ENCODE results near the gene ARAP2. TPM values are rescaled to one million over a fixed set of nuclear protein-coding genes. Genes with fewer than 3 reads are reported as not detected.

Gene ARAP2
- total RNA-seq, 4 donors from 2014 or later = 12.4 to 23.4 (median 14.4) TPM

DNA sequence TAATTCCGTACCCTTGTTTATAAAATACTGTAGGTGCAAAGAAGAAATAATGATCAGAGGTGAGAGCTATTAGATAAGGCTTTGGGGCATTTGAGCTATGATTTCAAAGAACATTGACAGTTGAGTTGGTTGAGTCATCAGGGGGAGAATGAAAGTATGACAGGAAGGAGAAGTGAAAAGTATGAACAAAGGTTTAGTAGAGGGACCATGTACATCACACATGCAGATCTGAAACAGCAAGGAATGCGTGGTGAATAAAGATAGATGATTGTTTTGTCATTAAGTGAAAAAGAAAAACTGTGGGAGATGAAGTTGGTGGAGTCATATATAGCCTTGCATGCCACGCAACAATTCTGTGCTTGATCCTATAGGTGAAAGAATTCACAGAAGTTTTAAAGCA, 163.1 kb downstream of the ARAP2 start:
- TF ChIP-seq EP300 (IDR thresholded peaks at IDR 0.05) = no peak
- TF ChIP-seq POLR2AphosphoS5 (IDR thresholded peaks at IDR 0.05) = no peak
- TF ChIP-seq, protein P1, sequence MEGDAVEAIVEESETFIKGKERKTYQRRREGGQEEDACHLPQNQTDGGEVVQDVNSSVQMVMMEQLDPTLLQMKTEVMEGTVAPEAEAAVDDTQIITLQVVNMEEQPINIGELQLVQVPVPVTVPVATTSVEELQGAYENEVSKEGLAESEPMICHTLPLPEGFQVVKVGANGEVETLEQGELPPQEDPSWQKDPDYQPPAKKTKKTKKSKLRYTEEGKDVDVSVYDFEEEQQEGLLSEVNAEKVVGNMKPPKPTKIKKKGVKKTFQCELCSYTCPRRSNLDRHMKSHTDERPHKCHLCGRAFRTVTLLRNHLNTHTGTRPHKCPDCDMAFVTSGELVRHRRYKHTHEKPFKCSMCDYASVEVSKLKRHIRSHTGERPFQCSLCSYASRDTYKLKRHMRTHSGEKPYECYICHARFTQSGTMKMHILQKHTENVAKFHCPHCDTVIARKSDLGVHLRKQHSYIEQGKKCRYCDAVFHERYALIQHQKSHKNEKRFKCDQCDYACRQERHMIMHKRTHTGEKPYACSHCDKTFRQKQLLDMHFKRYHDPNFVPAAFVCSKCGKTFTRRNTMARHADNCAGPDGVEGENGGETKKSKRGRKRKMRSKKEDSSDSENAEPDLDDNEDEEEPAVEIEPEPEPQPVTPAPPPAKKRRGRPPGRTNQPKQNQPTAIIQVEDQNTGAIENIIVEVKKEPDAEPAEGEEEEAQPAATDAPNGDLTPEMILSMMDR (IDR thresholded peaks at IDR 0.05) = no peak
- TF ChIP-seq POLR2A (IDR thresholded peaks at IDR 0.05) = no peak
- H3K27ac ChIP-seq = no peak overlapping the region
- WGBS, 2 donors (ENCODE audit: low coverage in 1 of 2) = 70 to 90% methylated on average over 3 of the region's 3 CpGs

GRCh38 chr4:36079666-36080065, 164.6 kb downstream of the ARAP2 start:
- Histone ChIP-seq H3K9me3 (no peaks in the 10 kb centered on the region), H3K27me3 (no peaks in the 10 kb centered on the region), H3K36me3 (no peaks in the 10 kb centered on the region), H3K27ac (no peak overlapping the region), H3K4me1 (no peaks in the 10 kb centered on the region), H3K4me3 (no peak overlapping the region)
- ATAC-seq = no peak
- TF ChIP-seq, protein P1 (IDR thresholded peaks at IDR 0.05) = no peak
- no peak for TF ChIP-seq EP300 (IDR thresholded peaks at IDR 0.05)
- no peak for TF ChIP-seq POLR2AphosphoS5 (IDR thresholded peaks at IDR 0.05)
- TF ChIP-seq POLR2A (IDR thresholded peaks at IDR 0.05) = no peak
- WGBS, 2 donors (ENCODE audit: low coverage in 1 of 2) = 45 to 61% methylated on average over 2 of the region's 2 CpGs

More for the DNA sequence above, 163.1 kb downstream of the ARAP2 start:
- Histone ChIP-seq H3K9me3 (no peaks in the 10 kb centered on the region), H3K27me3 (no peaks in the 10 kb centered on the region), H3K4me1 (no peaks in the 10 kb centered on the region), H3K4me3 (no peak overlapping the region), H3K36me3 (no peaks in the 10 kb centered on the region)
- no peak for ATAC-seq

DNA sequence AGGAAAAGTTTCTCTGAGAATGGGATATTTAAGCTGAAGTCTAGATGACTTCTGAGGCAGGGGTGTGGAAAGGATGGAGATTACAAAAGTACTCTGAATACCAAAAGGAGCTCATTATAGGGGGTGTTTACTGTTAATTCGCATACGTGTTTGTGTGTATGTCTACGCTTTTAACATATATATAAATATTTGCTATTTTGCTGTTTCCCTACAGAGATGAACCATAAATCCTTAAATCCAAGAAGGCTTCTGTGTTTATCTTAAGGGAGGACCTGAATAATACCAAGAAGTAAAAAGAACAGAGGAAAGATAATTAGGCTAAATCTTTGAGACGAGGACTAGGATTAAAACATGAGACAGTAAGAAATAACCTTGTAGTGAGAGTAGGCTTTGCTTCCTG, 166.0 kb downstream of the ARAP2 start:
- Histone ChIP-seq H3K4me1 (no peaks in the 10 kb centered on the region), H3K36me3 (no peaks in the 10 kb centered on the region), H3K9me3 (no peaks in the 10 kb centered on the region), H3K27me3 (no peaks in the 10 kb centered on the region), H3K27ac (no peak overlapping the region), H3K4me3 (no peak overlapping the region)
- ATAC-seq = no peak
- WGBS, 2 donors (ENCODE audit: low coverage in 1 of 2) = 86 to 88% methylated on average over 4 of the region's 4 CpGs
- TF ChIP-seq, protein P1 (IDR thresholded peaks at IDR 0.05) = no peak
- no peak for TF ChIP-seq POLR2AphosphoS5 (IDR thresholded peaks at IDR 0.05)
- no peak for TF ChIP-seq EP300 (IDR thresholded peaks at IDR 0.05)
- TF ChIP-seq POLR2A (IDR thresholded peaks at IDR 0.05) = no peak

DNA sequence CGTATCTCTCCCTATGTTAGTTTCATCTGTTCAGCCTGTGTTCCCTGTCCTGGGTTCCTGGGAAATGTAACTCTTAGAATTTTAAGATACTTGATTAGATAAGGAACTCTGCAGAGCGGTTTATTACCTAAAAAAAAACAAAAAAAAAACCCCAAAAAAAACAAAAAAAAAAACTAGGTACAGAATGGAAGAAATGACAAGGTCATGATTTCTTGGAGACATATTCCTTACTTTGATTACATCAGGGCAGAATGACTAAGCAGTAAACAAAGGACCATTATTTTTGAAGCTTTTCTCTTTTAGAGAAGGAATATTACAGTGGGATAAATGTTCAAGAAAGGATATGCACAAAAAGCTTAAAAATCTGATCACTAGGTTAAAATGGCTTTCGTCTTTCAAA, 171.8 kb downstream of the ARAP2 start:
- no peaks in the 10 kb centered on the region for H3K27me3 ChIP-seq
- H3K36me3 ChIP-seq = no peaks in the 10 kb centered on the region
- H3K4me1 ChIP-seq = no peaks in the 10 kb centered on the region
- no peak overlapping the region for H3K4me3 ChIP-seq
- no peak for TF ChIP-seq POLR2AphosphoS5 (IDR thresholded peaks at IDR 0.05)
- TF ChIP-seq, protein P1 (IDR thresholded peaks at IDR 0.05) = no peak
- no peak for TF ChIP-seq EP300 (IDR thresholded peaks at IDR 0.05)
- TF ChIP-seq POLR2A (IDR thresholded peaks at IDR 0.05) = no peak
- ATAC-seq = no peak
- H3K9me3 ChIP-seq = no peaks in the 10 kb centered on the region
- WGBS, 2 donors (ENCODE audit: low coverage in 1 of 2) = 62 to 65% methylated on average over 3 of the region's 3 CpGs
- no peak overlapping the region for H3K27ac ChIP-seq

- Histone ChIP-seq H3K27ac (no peak overlapping the region), H3K9me3 (no peaks in the 10 kb centered on the region), H3K36me3 (peaks cover 0 to 5% of the 10 kb centered on the region in 2 donors), H3K27me3 (no peaks in the 10 kb centered on the region), H3K4me1 (no peaks in the 10 kb centered on the region), H3K4me3 (no peak overlapping the region)
- no peak for ATAC-seq
- 21 to 32% methylated on average over 2 of the region's 2 CpGs for WGBS, 2 donors (ENCODE audit: low coverage in 1 of 2)
- TF ChIP-seq, protein P1 (IDR thresholded peaks at IDR 0.05) = no peak
- TF ChIP-seq POLR2A (IDR thresholded peaks at IDR 0.05) = no peak
- TF ChIP-seq POLR2AphosphoS5 (IDR thresholded peaks at IDR 0.05) = no peak
- TF ChIP-seq EP300 (IDR thresholded peaks at IDR 0.05) = no peak
Observed at GRCh38 chr4:36067116-36067515, 177.2 kb downstream of the ARAP2 start.

Measured in gastroesophageal sphincter (tissue), 4 donors.